GM12864 (cell line): Measurements from ENCODE around the gene CYBA.
"Not testable (repeated sequence)": the region's sequence is repeated elsewhere in the genome, so short reads cannot be mapped to it uniquely, and the experiment has no call there.

ENCODE experiments used
- DNase-seq: peaks from one replicate; pipeline ENCODE4 v3.0.0-alpha.2; 2011; ENCODE audit warnings: low read depth
- H3K4me3 ChIP-seq: 2 replicates; pipeline ENCODE4 v1.5.1; 2011; ENCODE audit warnings: mild to moderate bottlenecking, low read depth, low read length, control low read depth
- TF ChIP-seq, protein P1 (sequence below): IDR thresholded peaks from 2 replicates; pipeline ENCODE4 v1.5.1; 2011; ENCODE audit warnings: low read depth, mild to moderate bottlenecking, moderate library complexity, low read length, control low read depth, inconsistent platforms; ENCODE audit errors: missing control alignments

The CYBA gene

DNA sequence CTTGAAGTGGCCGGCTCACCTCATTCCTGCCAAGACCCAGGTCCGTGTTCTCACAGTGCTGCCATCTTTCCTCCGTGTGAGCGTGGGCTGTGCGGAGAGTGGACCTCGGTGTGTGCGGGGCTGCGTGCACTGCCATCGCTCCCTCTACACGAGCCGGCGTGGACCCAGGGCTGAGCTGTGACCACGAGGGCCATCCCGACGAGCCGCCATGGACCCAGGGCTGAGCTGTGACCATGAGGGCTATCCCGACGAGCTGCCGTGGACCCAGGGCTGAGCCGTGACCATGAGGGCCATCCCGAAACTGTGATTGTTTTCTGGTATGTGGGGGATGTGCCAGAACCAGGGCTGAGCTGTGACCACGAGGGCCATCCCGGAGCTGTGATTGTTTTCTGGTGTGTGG is 21.0 kb upstream of the CYBA start:
- TF ChIP-seq, protein P1, sequence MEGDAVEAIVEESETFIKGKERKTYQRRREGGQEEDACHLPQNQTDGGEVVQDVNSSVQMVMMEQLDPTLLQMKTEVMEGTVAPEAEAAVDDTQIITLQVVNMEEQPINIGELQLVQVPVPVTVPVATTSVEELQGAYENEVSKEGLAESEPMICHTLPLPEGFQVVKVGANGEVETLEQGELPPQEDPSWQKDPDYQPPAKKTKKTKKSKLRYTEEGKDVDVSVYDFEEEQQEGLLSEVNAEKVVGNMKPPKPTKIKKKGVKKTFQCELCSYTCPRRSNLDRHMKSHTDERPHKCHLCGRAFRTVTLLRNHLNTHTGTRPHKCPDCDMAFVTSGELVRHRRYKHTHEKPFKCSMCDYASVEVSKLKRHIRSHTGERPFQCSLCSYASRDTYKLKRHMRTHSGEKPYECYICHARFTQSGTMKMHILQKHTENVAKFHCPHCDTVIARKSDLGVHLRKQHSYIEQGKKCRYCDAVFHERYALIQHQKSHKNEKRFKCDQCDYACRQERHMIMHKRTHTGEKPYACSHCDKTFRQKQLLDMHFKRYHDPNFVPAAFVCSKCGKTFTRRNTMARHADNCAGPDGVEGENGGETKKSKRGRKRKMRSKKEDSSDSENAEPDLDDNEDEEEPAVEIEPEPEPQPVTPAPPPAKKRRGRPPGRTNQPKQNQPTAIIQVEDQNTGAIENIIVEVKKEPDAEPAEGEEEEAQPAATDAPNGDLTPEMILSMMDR = no peak
- DNase-seq = no peak
- H3K4me3 ChIP-seq = no peak overlapping the region

DNA sequence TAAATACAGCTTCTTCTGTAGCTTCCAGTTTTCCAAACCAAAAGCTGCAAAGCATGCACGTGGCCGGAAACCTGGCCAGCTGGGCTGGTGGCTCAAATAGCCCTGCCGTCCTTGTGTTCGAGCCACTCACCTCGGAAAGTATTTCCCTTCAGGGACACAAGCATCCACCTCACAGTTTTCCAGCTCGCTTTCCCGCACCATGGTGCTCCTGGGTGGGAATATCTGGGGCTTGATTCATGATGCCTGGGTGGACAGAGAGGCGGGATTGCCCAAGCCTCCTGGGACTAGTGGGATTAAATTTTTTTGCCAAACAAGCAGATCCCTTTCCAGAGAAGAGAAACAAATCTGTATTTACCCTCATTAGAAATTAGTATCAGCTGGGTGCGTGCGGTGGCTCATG is 19.1 kb upstream of the CYBA start:
- TF ChIP-seq, protein P1 = no peak
- H3K4me3 ChIP-seq = no peak overlapping the region
- DNase-seq = no peak

DNA sequence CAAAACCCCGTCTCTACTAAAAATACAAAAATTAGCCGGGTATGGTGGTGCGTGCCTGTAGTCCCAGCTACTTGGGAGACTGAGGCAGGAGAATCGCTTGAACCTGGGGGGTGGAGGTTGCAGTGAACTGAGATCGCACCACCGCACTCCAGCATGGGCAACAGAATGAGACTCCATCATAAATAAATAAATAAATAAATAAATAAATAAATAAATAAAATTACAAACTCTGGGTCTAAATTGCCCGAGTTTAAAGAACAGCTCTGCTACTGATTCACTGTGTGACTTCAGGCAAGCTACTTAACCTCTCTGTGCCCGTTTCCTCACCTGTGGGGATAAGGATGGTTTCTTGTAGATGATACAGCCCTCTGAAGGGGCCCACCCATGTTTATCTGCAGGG is 18.6 kb upstream of the CYBA start:
- not testable (repeated sequence) for DNase-seq, H3K4me3 ChIP-seq

DNA sequence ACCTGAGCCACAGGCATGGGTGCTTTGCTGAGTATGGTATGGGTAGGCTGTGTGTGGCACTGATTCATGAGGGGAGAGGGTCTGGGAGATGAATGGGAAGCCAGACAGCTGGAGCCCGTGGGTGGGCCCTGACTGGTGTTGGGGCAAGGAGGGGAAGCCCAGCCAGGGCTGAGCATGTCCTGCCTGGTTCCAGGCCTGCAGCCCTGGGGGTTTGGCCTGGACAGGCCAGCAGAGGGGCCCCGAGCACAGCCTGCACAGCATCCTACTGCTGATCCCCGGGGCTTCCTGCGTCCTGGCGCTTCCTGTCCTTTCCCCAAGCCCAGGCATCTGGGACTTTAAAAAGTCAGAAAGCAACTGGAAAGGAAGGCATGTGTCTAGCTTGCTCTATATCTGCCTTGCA is 16.6 kb upstream of the CYBA start:
- H3K4me3 ChIP-seq = no peak overlapping the region
- TF ChIP-seq, protein P1 = no peak
- DNase-seq = no peak

DNA sequence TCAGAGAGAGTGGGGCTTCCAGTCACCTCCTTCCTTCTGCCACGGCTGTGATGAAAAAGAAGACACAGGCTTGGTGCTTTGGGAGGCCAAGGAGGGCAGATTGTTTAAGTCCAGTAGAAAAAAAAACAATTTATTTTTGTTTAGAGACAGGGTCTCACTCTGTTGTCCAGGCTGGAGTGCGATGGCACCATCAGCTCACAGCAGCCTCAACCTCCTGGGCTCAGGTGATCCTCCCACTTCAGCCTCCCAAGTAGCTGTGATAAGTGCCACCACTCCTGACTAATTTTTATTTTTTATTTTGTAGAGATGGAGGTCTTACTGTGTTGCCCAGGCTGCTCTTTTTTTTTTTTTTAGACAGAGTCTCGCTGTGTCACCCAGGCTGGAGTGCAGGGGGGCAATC is 14.7 kb upstream of the CYBA start:
- no peak for DNase-seq
- TF ChIP-seq, protein P1 = no peak
- H3K4me3 ChIP-seq = no peak overlapping the region

DNA sequence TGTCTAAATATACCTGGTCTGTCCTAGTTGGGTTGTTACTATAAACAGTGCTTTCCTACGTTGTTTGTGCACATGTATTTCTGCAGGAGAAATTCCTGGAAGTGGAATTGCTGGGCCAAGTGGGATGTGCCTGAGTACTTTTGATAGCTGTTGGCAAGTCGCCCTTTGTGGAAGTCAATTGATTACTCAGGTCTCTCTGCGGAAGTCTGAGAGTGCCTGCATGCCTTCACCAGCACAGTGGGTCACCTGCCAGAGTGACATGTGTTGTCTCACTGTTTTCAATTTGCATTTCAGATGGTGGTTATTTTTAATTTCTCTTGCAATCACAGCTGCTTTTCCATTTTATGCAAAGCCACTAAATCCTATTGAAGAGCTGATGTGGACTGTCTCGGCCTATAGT is 14.3 kb upstream of the CYBA start:
- TF ChIP-seq, protein P1 = no peak
- no peak for DNase-seq
- H3K4me3 ChIP-seq = no peak overlapping the region

DNA sequence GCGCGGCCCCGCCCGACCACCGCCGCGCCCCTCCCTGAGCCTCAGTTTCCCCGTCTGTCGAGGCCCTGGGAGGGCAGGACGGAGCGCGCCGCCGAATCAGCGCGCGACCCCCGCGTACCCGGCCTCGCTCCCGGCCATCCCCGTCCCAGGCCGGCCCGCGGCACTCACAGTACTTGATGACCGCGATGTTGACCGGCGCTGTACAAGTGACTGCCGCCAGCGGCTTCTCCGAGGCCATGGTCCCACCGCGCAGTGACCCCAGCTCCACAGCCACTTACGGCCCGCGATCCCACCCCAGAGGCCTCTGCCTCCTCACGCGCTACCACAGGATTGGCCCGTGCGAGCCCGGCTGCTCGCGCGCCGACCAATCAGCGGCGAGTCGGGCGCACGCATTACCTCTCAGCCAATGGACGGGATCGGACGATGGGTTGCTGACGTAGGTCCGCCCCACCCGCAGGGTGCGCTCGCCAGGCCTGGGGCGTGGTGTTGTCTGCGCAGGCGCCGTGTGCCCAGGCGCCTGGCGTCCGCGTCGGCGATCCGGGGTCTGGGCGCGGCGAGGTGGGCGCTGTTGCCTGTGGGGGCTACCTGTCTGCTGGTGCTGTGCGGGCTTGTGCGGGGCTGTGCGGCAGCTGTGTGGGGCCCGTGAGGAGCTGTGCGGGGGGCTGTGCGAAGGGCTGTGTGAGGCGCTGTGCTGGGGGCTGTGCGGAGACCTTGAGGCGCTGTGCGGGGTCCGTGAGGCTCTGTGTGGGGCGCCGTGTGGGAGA is 12.2 kb upstream of the CYBA start, which contains the start of gene MVD:
TSS of gene MVD (minus strand) at position 249 of the 764 bp plus-strand sequence. CDS start at position 238, 11 bp downstream.
- TF ChIP-seq, protein P1 = no peak
- H3K4me3 ChIP-seq = peak within 1 kb of the TSS; percentile 98
- DNase-seq = peak; percentile 93
